HG03565 (cell line): ENCODE data around the gene OR7A10.
"Not testable (repeated sequence)": the region's sequence is repeated elsewhere in the genome, so short reads cannot be mapped to it uniquely, and the experiment has no call there.

Experiments used
- ATAC-seq: cut with Tn5 transposase; IDR thresholded peaks from one replicate; pipeline ENCODE4 v1.9.1; 2021; ENCODE audit warnings: mild to moderate bottlenecking, moderate library complexity; ENCODE audit not compliant: unreplicated experiment

Gene OR7A10

DNA sequence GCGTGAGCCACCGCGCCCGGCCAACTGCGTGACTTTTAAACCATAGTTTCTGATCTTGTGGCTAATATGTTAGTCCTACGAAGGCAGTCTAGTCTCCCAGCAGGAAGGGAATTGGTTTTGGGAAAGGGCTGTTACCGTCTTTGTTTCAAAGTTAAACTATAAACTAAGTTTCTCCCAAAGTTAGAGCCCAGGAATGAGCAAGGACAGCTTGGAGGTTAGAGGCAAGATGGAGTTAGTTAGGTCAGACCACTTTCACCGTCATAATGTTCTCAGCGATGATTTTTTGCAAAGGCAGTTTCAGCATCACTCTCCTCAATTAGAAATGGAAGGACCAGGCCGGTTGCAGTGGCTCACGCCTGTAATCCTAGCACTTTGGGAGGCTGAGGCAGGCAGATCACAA lies 52.7 kb downstream of the OR7A10 start:
- no peak for ATAC-seq

DNA sequence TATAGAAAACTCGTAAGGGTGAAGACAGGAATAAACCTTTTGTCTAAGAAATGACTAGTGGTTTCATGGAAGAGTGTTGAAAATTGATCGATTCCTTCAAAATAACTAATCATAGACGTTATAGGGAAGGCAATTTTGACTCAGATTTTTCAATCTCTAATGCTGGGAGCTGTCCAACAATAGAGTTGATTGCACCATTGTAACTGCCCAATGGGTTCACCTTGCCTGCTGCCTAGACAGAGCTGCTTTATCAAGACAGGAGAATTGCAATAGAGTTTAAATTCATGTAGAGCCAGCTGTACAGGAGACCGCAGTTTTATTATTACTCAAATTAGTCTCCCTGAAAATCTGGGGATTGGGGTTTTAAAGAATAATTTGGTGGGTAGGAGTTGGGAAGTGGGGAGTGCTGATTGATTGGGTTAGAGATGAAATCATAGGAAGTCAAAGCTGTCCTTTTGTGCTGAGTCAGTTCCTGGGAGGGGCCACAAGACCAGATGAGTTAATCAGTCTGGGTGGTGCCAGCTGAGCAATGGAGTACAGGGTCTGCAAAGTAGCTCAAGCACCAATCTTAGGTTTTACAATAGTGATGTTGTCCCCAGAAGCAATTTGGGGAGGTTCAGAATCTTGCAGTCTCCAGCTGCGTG lies 53.5 kb downstream of the OR7A10 start:
- no peak for ATAC-seq

DNA sequence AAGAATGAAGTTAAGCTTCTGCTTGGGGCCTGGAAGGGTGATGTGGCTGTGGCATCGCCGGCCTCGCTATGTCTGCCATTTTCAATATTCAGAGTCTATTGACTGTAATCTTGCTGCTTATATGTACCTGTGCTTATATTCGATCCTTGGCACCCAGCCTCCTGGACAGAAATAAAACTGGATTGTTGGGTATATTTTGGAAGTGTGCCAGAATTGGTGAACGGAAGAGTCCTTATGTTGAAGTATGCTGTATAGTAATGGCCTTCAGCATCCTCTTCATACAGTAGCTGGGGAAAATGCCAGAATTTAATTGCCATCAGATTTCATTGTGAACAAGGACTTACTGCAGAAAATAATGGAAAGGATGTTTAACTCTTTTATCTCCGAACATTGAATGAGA lies 56.5 kb downstream of the OR7A10 start:
- ATAC-seq: not testable (repeated sequence)
